A549 (cell line): ENCODE results near the gene FCMR. TPM values are rescaled to one million over a fixed set of nuclear protein-coding genes. Genes with fewer than 3 reads are reported as not detected.

Experiments
- ATAC-seq, 2 experiments: fragments of 200-7000 bp in 1 of 2; fragments of >200 bp in 1 of 2; cut with Nextera tagmentation in 1 of 2; cut with Tn5 transposase in 1 of 2; 3 replicates each; pipeline versions ENCODE4 v1.8.0 to v1.9.1; 2018 to 2020; ENCODE audit warnings: mild to moderate bottlenecking in 1 of 2, moderate library complexity in 1 of 2
- CTCF ChIA-PET: fragments of 300-600 bp; sonication (Branson Sonifier 250); formaldehyde crosslinking; extraction: SDS; loops from one replicate; lab custom pipeline; 2021; ENCODE audit warnings: antibody characterized with exemption, inconsistent platforms; lab: Yijun Ruan, JAX
- POLR2A ChIA-PET: fragments of 350-600 bp; formaldehyde crosslinking; extraction: SDS; loops from one replicate; lab custom pipeline; 2021; ENCODE audit warnings: antibody characterized with exemption, inconsistent platforms; lab: Yijun Ruan, JAX
- DNase-seq, 2 experiments: peaks; one replicate each; pipeline versions ENCODE4 v3.0.0 to v3.0.0-alpha.2; 2011 to 2016; ENCODE audit warnings: low read depth in 1 of 2, low spot score in 1 of 2
- FAIRE-seq: peaks from 2 replicates; lab custom pipeline; 2011; peaks lifted over from hg19 to GRCh38; lab: Jason Lieb, UNC
- H3K27ac ChIP-seq, 2 experiments: fragments of >200 bp; sonication (Bioruptor Twin); formaldehyde crosslinking; 3 replicates each; pipeline ENCODE4 v1.5.1; 2016 to 2017
- H3K4me1 ChIP-seq: fragments of >200 bp; sonication (Bioruptor Twin); formaldehyde crosslinking; 3 replicates; pipeline ENCODE4 v1.6.1; 2016
- H3K4me2 ChIP-seq: fragments of >200 bp; sonication (Bioruptor Twin); formaldehyde crosslinking; 3 replicates; pipeline ENCODE4 v1.6.1; 2016
- H3K4me3 ChIP-seq: fragments of >200 bp; sonication (Bioruptor Twin); formaldehyde crosslinking; 3 replicates; pipeline ENCODE4 v1.5.1; 2016
- H3K9me3 ChIP-seq: fragments of >200 bp; sonication (Bioruptor Twin); formaldehyde crosslinking; 3 replicates; pipeline ENCODE4 v1.6.1; 2016
- ATOH8 ChIP-seq: fragments of 250-450 bp; sonication (Bioruptor Pico); IDR thresholded peaks from 2 replicates; pipeline ENCODE4 v1.5.0; 2020; ENCODE audit warnings: low read depth, mild to moderate bottlenecking, moderate library complexity
- CBX2 ChIP-seq: fragments of 200-600 bp; sonication (generic); IDR thresholded peaks from 2 replicates; pipeline ENCODE4 v1.6.1; 2016; ENCODE audit warnings: low read depth, mild to moderate bottlenecking, borderline replicate concordance
- CBX8 ChIP-seq: fragments of 200-600 bp; sonication (generic); IDR thresholded peaks from 2 replicates; pipeline ENCODE4 v1.6.1; 2016
- CEBPB ChIP-seq, 2 experiments: fragments of >200 bp in 1 of 2; sonication (Bioruptor Twin) in 1 of 2; formaldehyde crosslinking in 1 of 2; IDR thresholded peaks; 2 replicates each; pipeline ENCODE4 v1.6.1; 2012 to 2016
- CHD2 ChIP-seq: fragments of 150-350 bp; IDR thresholded peaks from 2 replicates; pipeline ENCODE4 v1.6.1; 2014; ENCODE audit warnings: low read length; ENCODE audit not compliant: partially characterized antibody
- CHD4 ChIP-seq: fragments of 200-600 bp; sonication (generic); IDR thresholded peaks from 2 replicates; pipeline ENCODE4 v1.6.1; 2016; ENCODE audit warnings: antibody characterized with exemption, mild to moderate bottlenecking, borderline replicate concordance
- E2F6 ChIP-seq: IDR thresholded peaks from 2 replicates; pipeline ENCODE4 v1.6.1; 2012; ENCODE audit warnings: low read depth, borderline replicate concordance
- EP300 ChIP-seq, 2 experiments: fragments of >200 bp; sonication (Bioruptor Twin); formaldehyde crosslinking; IDR thresholded peaks; 2 replicates in 1 of 2; 3 replicates in 1 of 2; pipeline ENCODE4 v1.6.1; 2016 to 2017
- FOSL2 ChIP-seq, 2 experiments: fragments of 450-650 bp in 1 of 2; fragments of >200 bp in 1 of 2; sonication (Bioruptor Twin) in 1 of 2; formaldehyde crosslinking; IDR thresholded peaks; 2 replicates each; pipeline versions ENCODE4 v1.5.0 to v1.6.1; 2016 to 2020; ENCODE audit warnings: mild to moderate bottlenecking in 1 of 2, moderate library complexity in 1 of 2
- GATA3 ChIP-seq: IDR thresholded peaks from 2 replicates; pipeline ENCODE4 v1.6.1; 2012; ENCODE audit warnings: borderline replicate concordance
- HDAC2 ChIP-seq: fragments of 200-600 bp; sonication (generic); IDR thresholded peaks from 2 replicates; pipeline ENCODE4 v1.6.1; 2016
- HES2 ChIP-seq: fragments of >200 bp; sonication (Bioruptor Twin); formaldehyde crosslinking; IDR thresholded peaks from 2 replicates; pipeline ENCODE4 v1.6.1; 2016
- HEYL ChIP-seq: fragments of 250-450 bp; sonication (Bioruptor Pico); IDR thresholded peaks from 2 replicates; pipeline ENCODE4 v1.8.0; 2021; ENCODE audit warnings: mild to moderate bottlenecking, moderate library complexity
- JUN ChIP-seq, 2 experiments: fragments of >200 bp; sonication (Bioruptor Twin); formaldehyde crosslinking; IDR thresholded peaks; 2 replicates in 1 of 2; 3 replicates in 1 of 2; pipeline ENCODE4 v1.6.1; 2016 to 2017
- JUNB ChIP-seq: fragments of >200 bp; sonication (Bioruptor Twin); formaldehyde crosslinking; IDR thresholded peaks from 2 replicates; pipeline ENCODE4 v1.6.1; 2016
- KDM1A ChIP-seq: fragments of 200-600 bp; sonication (generic); IDR thresholded peaks from 2 replicates; pipeline ENCODE4 v1.6.1; 2016; ENCODE audit warnings: low read depth, mild to moderate bottlenecking
- KDM5A ChIP-seq: fragments of 200-600 bp; sonication (generic); IDR thresholded peaks from 2 replicates; pipeline ENCODE4 v1.6.1; 2016; ENCODE audit warnings: antibody characterized with exemption, mild to moderate bottlenecking
- MAFK ChIP-seq: fragments of 450-650 bp; IDR thresholded peaks from 2 replicates; pipeline ENCODE4 v1.6.1; 2014; ENCODE audit not compliant: partially characterized antibody
- MAZ ChIP-seq: fragments of 150-350 bp; IDR thresholded peaks from 2 replicates; pipeline ENCODE4 v1.6.1; 2014; ENCODE audit warnings: antibody characterized with exemption, low read depth, low read length, borderline replicate concordance
- MYC ChIP-seq: IDR thresholded peaks from 2 replicates; pipeline ENCODE4 v1.6.1; 2012; ENCODE audit warnings: mild to moderate bottlenecking, inconsistent platforms, low read length, improper control_type of control experiment, borderline replicate concordance
- NFE2L2 ChIP-seq: fragments of 150-350 bp; conservative IDR thresholded peaks from 2 replicates; pipeline ENCODE4 v1.6.1; 2014; ENCODE audit warnings: low read length
- NPAS2 ChIP-seq: fragments of 250-450 bp; sonication (Bioruptor Pico); IDR thresholded peaks from 2 replicates; pipeline ENCODE4 v1.8.0; 2022; ENCODE audit warnings: mild to moderate bottlenecking, moderate library complexity, borderline replicate concordance
- PHF8 ChIP-seq: fragments of 200-600 bp; sonication (generic); IDR thresholded peaks from 2 replicates; pipeline ENCODE4 v1.6.1; 2016; ENCODE audit warnings: low read depth, mild to moderate bottlenecking, antibody characterized with exemption, moderate library complexity, borderline replicate concordance
- POLR2A ChIP-seq: IDR thresholded peaks from 2 replicates; pipeline ENCODE4 v1.6.1; 2012; ENCODE audit warnings: mild to moderate bottlenecking, low read length
- POLR2AphosphoS2 ChIP-seq: conservative IDR thresholded peaks from 2 replicates; pipeline ENCODE4 v1.6.1; 2012; ENCODE audit warnings: low read length, improper control_type of control experiment, inconsistent platforms
- TP53 ChIP-seq: fragments of 250-450 bp; sonication (Bioruptor Pico); IDR thresholded peaks from 2 replicates; pipeline ENCODE4 v1.5.0; 2021; ENCODE audit warnings: mild to moderate bottlenecking, moderate library complexity
- ZFP36 ChIP-seq: fragments of 450-650 bp; IDR thresholded peaks from 2 replicates; pipeline ENCODE4 v1.6.1; 2014; ENCODE audit warnings: borderline replicate concordance; ENCODE audit not compliant: partially characterized antibody
- ZSCAN20 ChIP-seq: fragments of 250-450 bp; sonication (Bioruptor Pico); IDR thresholded peaks from 2 replicates; pipeline ENCODE4 v1.8.0; 2022; ENCODE audit warnings: mild to moderate bottlenecking, moderate library complexity
- WGBS: methylation state at CpG from one replicate; pipeline ENCODE4 v1.1.6; 2017; ENCODE audit errors: missing lambda C conversion rate; 5-methylcytosine and 5-hydroxymethylcytosine counted together
- polyA plus RNA-seq, 4 experiments: library from polyadenylated mRNA; depleted of rRNA in 3 of 4; stranded (reverse); fragments of >200 nt; fragmentation: RNase III in 1 of 4; extraction: RNeasy Plus Mini Kit Qiagen cat#74134 plus additional on column Dnase treatment in 1 of 4; gene quantifications; 2 replicates in 3 of 4; 3 replicates in 1 of 4; pipeline ENCODE4 v1.2.3, GENCODE V29; 2011 to 2017
- TF ChIP-seq, protein P1 (sequence below): IDR thresholded peaks from 2 replicates; pipeline ENCODE4 v1.6.1; 2012

FCMR gene
- polyA plus RNA-seq, 2 of the 4 experiments (the other 2 are of a cell fraction): 0.19 to 0.93 TPM

DNA sequence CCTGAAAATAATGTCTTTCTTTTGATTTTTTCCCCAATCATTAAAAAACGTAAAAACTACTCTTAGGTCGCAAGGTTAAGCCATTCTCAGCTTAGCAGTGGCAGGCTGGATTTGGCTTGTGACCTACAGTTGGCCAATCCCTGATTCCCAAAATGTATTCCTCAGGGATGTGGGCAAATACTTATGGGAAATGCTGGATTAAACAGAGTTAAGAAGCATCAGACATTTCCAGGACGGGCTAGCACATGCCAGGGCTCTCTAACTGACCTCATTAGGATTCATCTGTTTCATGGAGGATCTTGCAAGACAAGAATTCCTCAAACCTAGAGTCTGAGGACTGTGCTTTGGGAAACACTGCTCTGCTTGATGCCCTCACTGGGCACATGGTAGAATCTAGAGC is 25.5 kb downstream of the FCMR start:
- CTCF ChIA-PET: interaction anchor here (0.9 to 8.9 kb wide), 7 partner anchors 10 to 269 kb away, joined by 3 to 67 read pairs (median 6); no protein-coding TSS in a partner anchor
- Histone ChIP-seq H3K27ac (peak overlapping the region; percentile 67 to 74), H3K4me1 (peaks cover 64% of the 10 kb centered on the region), H3K4me2 (peak overlapping the region; percentile 57)
- ATAC-seq: peak; percentile 25 to 26; a peak in 3 of 6 replicates
- DNase-seq: no peak
- TF ChIP-seq ZFP36 (no peak), MAFK (no peak), E2F6 (no peak), CEBPB (IDR thresholded peaks at IDR 0.05) (no peak), CBX8 (no peak), NFE2L2 (no peak), HES2 (no peak), POLR2A (no peak), POLR2AphosphoS2 (no peak), NPAS2 (CRISPR knock-in tag) (no peak), MAZ (no peak), CHD4 (no peak), PHF8 (no peak), HEYL (no peak)
- TF ChIP-seq, protein P1, sequence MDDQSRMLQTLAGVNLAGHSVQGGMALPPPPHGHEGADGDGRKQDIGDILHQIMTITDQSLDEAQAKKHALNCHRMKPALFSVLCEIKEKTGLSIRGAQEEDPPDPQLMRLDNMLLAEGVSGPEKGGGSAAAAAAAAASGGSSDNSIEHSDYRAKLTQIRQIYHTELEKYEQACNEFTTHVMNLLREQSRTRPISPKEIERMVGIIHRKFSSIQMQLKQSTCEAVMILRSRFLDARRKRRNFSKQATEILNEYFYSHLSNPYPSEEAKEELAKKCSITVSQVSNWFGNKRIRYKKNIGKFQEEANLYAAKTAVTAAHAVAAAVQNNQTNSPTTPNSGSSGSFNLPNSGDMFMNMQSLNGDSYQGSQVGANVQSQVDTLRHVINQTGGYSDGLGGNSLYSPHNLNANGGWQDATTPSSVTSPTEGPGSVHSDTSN: no peak
- TF ChIP-seq, all 56 proteins: peak for 0
- Histone ChIP-seq H3K9me3 (no peaks in the 10 kb centered on the region), H3K4me3 (no peak overlapping the region)
- no peak for FAIRE-seq
- POLR2A ChIA-PET: no interaction called here
- 75% methylated on average over 3 of the region's 3 CpGs for WGBS

DNA sequence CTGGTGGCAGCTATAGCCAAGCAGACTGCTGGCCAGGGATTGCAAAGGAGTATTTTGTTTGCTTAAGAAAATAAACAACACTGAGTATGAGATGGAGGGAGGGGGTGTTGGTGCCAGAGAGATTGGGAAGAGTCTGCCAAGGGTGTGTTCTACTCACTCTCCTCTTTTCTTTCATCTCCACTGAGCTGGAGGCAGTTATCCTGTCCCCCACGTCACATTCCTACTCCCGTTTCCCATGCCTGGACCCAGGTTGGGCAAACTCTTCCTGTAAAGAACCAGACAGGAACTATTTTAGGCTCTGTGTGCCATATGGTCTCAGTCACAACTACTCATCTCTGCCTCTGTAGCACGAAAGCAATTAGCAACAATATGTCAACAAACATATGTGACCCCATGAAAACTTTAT is 25.9 kb downstream of the FCMR start:
- Histone ChIP-seq H3K4me3 (no peak overlapping the region), H3K4me1 (peaks cover 68% of the 10 kb centered on the region), H3K27ac (peak overlapping the region; percentile 67 to 74), H3K4me2 (peak overlapping the region; percentile 57), H3K9me3 (no peaks in the 10 kb centered on the region)
- ATAC-seq (peak; percentile 82 to 87), DNase-seq (peak; percentile 23 to 88), FAIRE-seq (no peak)
- WGBS: 4% methylated on average over 3 of the region's 3 CpGs
- POLR2A ChIA-PET: no interaction called here
- CTCF ChIA-PET: interaction anchor here (0.8 to 8.9 kb wide), 8 partner anchors 10 to 269 kb away, joined by 3 to 67 read pairs (median 5); no protein-coding TSS in a partner anchor
- TF ChIP-seq KDM5A: no peak
- peak; percentile 29; the same call in 1 of the 2 replicates for TF ChIP-seq GATA3
- TF ChIP-seq HDAC2: no peak
- no peak for TF ChIP-seq CBX2
- peak in 1 of 2 experiments; percentile 45; a peak in 2 of 5 replicates for TF ChIP-seq JUN (IDR thresholded peaks at IDR 0.05)
- TF ChIP-seq, protein P1: no peak
- peak; percentile 38; the same call in 1 of the 2 replicates for TF ChIP-seq JUNB
- no peak for TF ChIP-seq CBX8
- TF ChIP-seq EP300 (IDR thresholded peaks at IDR 0.05): peak; percentile 69 to 70; a peak in 4 of 5 replicates
- no peak for TF ChIP-seq KDM1A
- no peak for TF ChIP-seq MYC
- no peak for TF ChIP-seq HEYL
- peak; percentile 28; the same call in 1 of the 2 replicates for TF ChIP-seq ZSCAN20
- no peak for TF ChIP-seq CHD2
- TF ChIP-seq TP53 (CRISPR knock-in tag): no peak
- TF ChIP-seq ATOH8 (CRISPR knock-in tag): no peak
- TF ChIP-seq FOSL2 (IDR thresholded peaks at IDR 0.05): no peak
- peak; percentile 65 for TF ChIP-seq FOSL2 (CRISPR knock-in tag; IDR thresholded peaks at IDR 0.05)
